H54 (cell line): ENCODE results near the gene ZNF17.
"Not testable (repeated sequence)": the region's sequence is repeated elsewhere in the genome, so short reads cannot be mapped to it uniquely, and the experiment has no call there.

Experiments
- DNase-seq: peaks from one replicate; pipeline ENCODE4 v3.0.0; 2011; ENCODE audit warnings: low spot score, mixed read lengths; ENCODE audit not compliant: insufficient read length
- FAIRE-seq: peaks from 3 replicates; lab custom pipeline; 2011; peaks lifted over from hg19 to GRCh38; lab: Jason Lieb, UNC
- POLR2A ChIP-seq: IDR thresholded peaks from 2 replicates; pipeline ENCODE4 v1.6.1; 2011; ENCODE audit warnings: low read depth, mild to moderate bottlenecking, low read length

The ZNF17 gene

GRCh38 chr19:57410877-57411671 lies at the start of gene ZNF17:
ZNF17 (plus strand) TSS chr19:57411161; CDS start chr19:57413616, 2,455 bp downstream.
- FAIRE-seq (peak; percentile 74), DNase-seq (peak; percentile 99)
- peak; percentile 62 for TF ChIP-seq POLR2A

GRCh38 chr19:57362419-57362818 lies 48.5 kb upstream of the ZNF17 start:
- no peak for TF ChIP-seq POLR2A
- DNase-seq (no peak), FAIRE-seq (no peak)

- DNase-seq: peak; percentile 97
- peak; percentile 94 for TF ChIP-seq POLR2A
- FAIRE-seq: peak; percentile 89
Observed at GRCh38 chr19:57362997-57363687, 47.8 kb upstream of the ZNF17 start, which contains the start of the genes TRAPPC2B and ZNF547. TRAPPC2B (plus strand) TSS chr19:57363551; CDS start chr19:57364834, 1,283 bp downstream. ZNF547 (plus strand) TSS chr19:57363551; CDS start chr19:57368556, 5,005 bp downstream.

GRCh38 chr19:57363688-57364181 lies 47.2 kb upstream of the ZNF17 start:
- no peak for FAIRE-seq
- no peak for TF ChIP-seq POLR2A
- peak; percentile 40 for DNase-seq

- no peak for FAIRE-seq
- TF ChIP-seq POLR2A: no peak
- DNase-seq: no peak
Observed at GRCh38 chr19:57366776-57367175, 44.2 kb upstream of the ZNF17 start.

GRCh38 chr19:57374179-57374578 lies 36.8 kb upstream of the ZNF17 start:
- FAIRE-seq (no peak), DNase-seq (no peak)
- no peak for TF ChIP-seq POLR2A

- DNase-seq, FAIRE-seq: not testable (repeated sequence)
Observed at GRCh38 chr19:57374647-57375046, 36.3 kb upstream of the ZNF17 start.

- FAIRE-seq (no peak), DNase-seq (no peak)
- TF ChIP-seq POLR2A: no peak
Observed at GRCh38 chr19:57376151-57376550, 34.8 kb upstream of the ZNF17 start.

- FAIRE-seq (no peak), DNase-seq (no peak)
- TF ChIP-seq POLR2A: no peak
Observed at GRCh38 chr19:57377498-57378146, 33.3 kb upstream of the ZNF17 start.

GRCh38 chr19:57380923-57381322 lies 30.0 kb upstream of the ZNF17 start:
- no peak for TF ChIP-seq POLR2A
- DNase-seq (no peak), FAIRE-seq (no peak)

GRCh38 chr19:57382806-57383488 lies 28.0 kb upstream of the ZNF17 start:
- no peak for TF ChIP-seq POLR2A
- FAIRE-seq: no peak
- no peak for DNase-seq

GRCh38 chr19:57389194-57389729 lies 21.7 kb upstream of the ZNF17 start:
- no peak for FAIRE-seq

More at GRCh38 chr19:57389194-57389729, 21.7 kb upstream of the ZNF17 start:
- no peak for TF ChIP-seq POLR2A
- DNase-seq: no peak
